GM21526 (cell line): ENCODE data around the gene FLNB.

Experiments
- ATAC-seq: cut with Tn5 transposase; IDR thresholded peaks from one replicate; pipeline ENCODE4 v1.9.1; 2021; ENCODE audit warnings: moderate library complexity; ENCODE audit not compliant: unreplicated experiment, low FRiP score

The FLNB gene

DNA sequence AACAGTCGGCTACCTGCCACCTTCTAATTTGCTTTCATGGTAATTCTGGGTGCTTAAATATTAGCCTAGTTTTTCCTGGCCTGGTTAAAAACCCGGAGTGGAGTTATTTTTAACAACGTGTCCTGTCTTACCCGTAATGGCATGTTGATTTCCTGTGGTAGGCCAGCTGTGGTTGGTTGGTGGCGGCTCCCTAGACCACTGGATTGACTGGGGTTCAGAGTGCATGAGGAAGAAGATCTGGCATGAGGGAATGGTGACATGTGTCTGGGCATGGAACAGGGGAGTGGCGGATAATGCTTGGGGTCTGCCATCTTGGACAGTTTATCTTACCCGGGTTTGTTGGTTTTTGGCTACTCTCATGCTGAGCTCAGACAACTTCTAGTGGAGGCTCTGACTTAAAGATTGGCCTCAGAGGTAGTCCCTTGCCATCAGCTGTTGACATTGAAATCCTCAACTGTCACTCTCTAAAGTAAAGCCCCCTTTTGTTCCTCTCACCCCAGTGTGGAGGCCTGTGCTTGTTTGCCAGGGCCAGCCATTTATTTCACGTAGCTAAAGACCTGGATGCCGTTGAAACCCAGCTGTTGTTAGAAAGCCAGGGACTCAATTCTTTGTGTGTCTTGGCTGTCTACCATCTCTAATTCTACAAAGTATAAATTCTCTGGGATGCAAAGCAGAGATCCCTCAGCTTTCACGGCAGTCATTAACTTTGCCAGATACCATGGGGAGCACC is 121.0 kb downstream of the FLNB start:
- ATAC-seq = no peak

DNA sequence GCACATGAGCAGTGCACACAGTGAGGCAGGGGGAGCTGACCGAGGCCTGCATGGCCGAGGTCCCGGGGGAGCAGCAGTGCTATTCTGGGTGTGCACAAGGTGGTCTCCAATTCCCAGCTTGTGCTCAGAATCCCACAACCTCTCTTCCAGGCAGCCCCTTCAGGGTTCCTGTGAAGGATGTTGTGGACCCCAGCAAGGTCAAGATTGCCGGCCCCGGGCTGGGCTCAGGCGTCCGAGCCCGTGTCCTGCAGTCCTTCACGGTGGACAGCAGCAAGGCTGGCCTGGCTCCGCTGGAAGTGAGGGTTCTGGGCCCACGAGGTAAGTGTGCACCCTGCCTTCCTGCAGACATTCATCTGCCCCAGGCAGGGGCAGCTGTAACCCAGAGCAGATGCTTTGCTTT is 122.4 kb downstream of the FLNB start:
- ATAC-seq = no peak

DNA sequence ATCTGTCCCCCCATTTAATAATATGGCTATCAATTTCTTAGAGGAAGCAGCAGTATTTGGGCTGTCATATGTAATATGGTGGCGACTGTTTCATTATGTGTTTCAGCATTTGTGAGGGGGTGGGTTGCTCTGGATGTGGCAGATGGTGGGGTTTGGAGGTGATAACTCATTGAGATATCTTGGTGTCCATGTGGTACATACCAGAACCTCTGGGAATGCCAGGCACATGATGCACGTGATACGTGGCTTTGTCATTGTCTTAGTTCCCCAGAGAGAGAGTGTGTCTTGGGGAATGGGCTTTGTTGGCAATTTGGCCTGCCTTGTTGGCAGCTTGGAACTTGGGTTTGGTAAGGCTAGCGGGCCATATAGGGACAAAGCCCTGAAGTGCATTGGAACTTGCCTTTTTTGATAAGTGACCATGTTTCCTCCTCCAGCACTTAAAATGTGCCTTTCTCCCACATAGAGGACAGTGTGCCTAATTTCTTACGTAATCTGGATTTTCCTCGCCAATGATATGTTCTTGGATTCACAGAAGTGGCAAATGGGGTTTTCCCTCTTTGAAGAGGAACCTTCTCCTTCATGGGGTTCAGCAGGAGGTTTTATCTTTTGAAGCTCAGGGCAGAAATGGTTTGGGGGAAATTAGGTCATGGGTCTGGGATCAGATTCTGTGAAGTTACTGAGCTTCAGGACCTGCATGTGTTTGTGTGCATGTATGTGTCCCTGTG is 123.0 kb downstream of the FLNB start:
- ATAC-seq = no peak

GRCh38 chr3:58132850-58133249 is 124.6 kb downstream of the FLNB start:
- no peak for ATAC-seq

GRCh38 chr3:58134468-58134867 is 126.2 kb downstream of the FLNB start:
- ATAC-seq = no peak

- ATAC-seq = no peak
Measured at GRCh38 chr3:58135712-58136543, 127.7 kb downstream of the FLNB start.

GRCh38 chr3:58137306-58137705 is 129.1 kb downstream of the FLNB start:
- no peak for ATAC-seq

- no peak for ATAC-seq
Measured at GRCh38 chr3:58141766-58142345, 133.6 kb downstream of the FLNB start.

DNA sequence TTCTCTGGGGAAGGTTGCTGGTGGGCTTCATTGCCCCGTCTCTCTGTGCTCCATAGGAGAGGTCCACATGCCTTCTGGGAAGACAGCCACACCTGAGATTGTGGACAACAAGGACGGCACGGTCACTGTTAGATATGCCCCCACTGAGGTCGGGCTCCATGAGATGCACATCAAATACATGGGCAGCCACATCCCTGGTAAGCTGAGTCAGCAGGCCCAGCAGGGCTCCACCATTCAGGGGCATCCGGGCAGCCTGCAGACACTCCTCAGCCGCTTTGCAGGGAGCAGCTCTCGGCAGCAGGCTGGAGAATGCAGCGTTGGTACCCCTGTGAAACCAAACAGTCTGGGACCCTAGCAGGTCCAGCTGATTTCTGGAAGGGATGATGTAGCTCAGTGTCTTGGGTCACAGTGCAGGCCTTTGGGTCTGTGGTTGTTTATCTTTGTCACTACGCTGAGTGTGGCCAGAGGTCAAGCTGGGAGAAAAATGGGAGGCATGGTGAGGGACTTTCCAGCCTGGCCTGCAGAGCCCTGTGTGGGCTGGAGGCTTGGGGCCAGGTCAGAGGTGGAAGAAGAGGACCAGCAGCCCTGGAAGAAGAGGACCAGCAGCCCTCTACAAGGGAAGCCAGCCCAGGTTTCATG is 135.3 kb downstream of the FLNB start:
- no peak for ATAC-seq

DNA sequence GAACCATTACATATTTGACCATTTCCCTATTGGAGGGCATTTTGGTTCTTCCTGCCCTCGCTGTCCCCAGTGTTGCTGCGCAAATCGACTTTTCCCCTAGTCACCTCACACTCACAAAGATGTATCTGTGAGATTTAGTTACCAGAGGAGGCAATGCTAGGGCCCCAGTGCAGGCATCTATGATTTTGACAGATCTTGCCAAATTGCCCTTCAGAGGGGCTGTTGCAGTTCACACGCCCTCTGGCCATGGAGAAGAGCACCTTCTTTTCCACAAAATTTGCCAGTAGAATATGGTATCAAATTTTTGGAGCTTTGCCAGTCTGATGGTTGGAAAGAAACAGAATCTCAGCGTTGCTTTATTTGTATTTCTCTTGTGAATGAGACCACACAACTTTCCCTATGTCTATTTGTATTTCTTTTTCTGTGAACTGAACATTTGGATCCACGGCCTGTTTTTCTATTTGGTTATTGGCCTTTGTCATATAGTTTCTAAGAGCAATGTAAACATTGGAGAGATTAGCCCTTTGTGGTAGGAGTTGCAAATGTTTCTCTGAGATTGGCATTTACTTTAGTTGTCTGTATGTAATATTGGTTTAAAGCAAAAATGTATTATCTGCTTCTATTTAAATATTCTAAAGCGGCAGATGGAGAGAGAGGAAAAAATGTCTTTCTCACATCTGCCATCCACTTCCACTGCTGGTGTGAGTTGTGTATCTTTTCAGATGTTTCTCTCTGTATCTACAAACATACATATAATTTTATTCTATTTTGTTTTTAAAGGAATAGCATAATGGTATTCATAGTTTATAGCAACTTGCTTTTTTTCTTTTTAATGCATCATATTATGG is 136.5 kb downstream of the FLNB start:
- no peak for ATAC-seq

- no peak for ATAC-seq
Measured at GRCh38 chr3:58148049-58148448, 139.8 kb downstream of the FLNB start.

DNA sequence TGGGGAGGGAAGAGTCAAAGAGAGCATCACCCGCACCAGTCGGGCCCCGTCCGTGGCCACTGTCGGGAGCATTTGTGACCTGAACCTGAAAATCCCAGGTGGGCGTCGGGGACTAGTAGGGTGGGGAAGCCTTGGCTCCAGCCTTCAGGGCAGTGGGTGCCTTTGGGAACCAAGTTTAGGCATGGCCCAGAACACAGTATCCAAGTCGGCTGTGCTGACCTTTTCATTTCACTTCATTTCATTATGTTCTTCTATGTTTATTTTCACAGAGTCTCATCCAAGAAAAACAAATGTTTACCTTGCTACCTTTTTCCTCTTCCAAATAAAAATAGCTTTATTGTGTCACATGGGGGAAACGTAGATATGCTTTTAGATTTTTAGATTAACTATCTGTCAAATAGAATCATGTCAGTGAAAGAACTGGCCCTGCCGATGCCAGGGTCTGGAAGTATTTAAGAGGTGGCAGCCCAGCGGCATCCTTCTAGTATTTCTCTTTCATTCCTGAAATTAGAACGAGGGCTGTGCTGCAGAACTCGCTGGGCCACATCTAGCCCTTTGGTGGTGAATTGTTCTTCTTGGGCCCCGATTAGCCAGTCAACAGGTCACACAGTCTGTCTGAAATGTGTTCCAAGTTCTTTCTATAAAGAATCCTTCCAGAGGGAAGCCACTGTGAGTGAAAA is 142.0 kb downstream of the FLNB start:
- no peak for ATAC-seq

GRCh38 chr3:58150810-58151199 is 142.6 kb downstream of the FLNB start:
- ATAC-seq = no peak

DNA sequence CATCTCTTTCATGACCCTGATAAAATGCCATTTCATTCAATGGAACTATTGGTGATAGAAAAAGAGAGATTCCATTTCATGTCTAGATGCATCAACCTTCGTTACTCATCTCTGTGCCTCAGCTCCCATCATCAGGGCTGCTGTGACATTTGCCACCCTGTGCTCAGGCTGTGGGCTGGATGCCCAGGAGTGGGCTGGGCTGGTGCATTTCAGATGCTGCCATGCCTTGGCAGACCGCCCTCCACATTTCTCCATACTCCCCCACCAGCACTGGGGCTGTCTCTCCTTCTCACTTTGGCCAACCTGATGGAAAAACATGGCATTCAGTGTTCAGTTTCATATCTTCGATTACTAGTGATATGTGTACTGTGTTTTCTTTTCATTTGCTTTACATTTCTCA is 143.4 kb downstream of the FLNB start:
- no peak for ATAC-seq

DNA sequence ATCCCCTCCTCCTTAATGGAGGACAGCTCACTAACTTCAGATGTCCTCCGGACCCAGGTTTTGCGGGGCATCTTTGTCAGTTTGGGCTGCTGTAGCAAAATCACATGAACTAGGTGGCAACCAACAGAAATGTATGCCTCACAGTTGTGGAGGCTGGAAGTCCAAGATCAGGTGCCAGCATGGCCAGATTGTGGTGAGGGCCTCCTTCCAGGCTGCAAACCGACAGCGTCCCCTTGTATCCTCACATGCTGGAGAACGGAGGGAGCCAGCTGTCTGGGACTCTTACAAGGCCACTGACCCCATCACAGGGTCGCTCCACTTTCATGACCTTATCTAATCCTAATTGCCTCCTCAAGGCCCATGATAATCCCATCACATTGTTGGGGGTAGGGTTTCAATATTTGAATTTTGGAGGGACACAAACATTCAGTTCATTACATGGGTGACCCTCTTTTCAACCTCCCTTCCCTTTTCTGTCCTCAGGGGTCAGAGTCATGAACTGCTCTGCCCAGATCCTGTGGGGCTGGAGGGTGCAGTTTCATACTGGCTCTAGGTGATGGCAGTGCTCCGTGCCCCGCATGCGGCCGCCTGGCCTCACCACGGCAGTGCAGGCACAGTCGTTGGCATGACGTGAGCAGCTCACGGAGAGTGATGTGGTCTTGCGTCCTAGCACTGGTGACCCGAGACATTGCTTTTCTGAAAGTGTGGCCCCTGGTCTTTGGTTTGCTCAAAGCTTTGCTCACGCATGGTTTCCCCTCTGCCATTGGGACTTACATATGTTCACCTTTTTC is 144.2 kb downstream of the FLNB start:
- no peak for ATAC-seq

DNA sequence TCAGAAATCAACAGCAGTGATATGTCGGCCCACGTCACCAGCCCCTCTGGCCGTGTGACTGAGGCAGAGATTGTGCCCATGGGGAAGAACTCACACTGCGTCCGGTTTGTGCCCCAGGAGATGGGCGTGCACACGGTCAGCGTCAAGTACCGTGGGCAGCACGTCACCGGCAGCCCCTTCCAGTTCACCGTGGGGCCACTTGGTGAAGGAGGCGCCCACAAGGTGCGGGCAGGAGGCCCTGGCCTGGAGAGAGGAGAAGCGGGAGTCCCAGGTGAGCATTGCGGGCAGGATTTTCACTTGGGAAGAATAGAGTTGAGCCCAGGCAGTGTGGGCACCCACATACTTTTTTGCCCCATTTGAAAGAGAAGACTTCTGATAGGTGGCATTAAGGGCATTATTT is 145.1 kb downstream of the FLNB start:
- no peak for ATAC-seq

GRCh38 chr3:58154626-58155449 is 146.6 kb downstream of the FLNB start:
- ATAC-seq = no peak
